ENCODE results near the gene SEC14L1.

- TF ChIP-seq POLR2A (IDR thresholded peaks at IDR 0.05; ENCODE audit: low read length) (no peak), GATA1 (IDR thresholded peaks at IDR 0.05; ENCODE audit: low read depth, low read length) (no peak)
These were observed 92.4 kb downstream of the SEC14L1 start for GRCh38 chr17:77233127-77233526.

Measured in erythroblast (primary cell).